GM18858 (cell line): ENCODE data around the gene ABCA7.

Experiments
- ATAC-seq: cut with Tn5 transposase; IDR thresholded peaks from one replicate; pipeline ENCODE4 v1.9.1; 2021; ENCODE audit not compliant: unreplicated experiment

ABCA7 gene

DNA sequence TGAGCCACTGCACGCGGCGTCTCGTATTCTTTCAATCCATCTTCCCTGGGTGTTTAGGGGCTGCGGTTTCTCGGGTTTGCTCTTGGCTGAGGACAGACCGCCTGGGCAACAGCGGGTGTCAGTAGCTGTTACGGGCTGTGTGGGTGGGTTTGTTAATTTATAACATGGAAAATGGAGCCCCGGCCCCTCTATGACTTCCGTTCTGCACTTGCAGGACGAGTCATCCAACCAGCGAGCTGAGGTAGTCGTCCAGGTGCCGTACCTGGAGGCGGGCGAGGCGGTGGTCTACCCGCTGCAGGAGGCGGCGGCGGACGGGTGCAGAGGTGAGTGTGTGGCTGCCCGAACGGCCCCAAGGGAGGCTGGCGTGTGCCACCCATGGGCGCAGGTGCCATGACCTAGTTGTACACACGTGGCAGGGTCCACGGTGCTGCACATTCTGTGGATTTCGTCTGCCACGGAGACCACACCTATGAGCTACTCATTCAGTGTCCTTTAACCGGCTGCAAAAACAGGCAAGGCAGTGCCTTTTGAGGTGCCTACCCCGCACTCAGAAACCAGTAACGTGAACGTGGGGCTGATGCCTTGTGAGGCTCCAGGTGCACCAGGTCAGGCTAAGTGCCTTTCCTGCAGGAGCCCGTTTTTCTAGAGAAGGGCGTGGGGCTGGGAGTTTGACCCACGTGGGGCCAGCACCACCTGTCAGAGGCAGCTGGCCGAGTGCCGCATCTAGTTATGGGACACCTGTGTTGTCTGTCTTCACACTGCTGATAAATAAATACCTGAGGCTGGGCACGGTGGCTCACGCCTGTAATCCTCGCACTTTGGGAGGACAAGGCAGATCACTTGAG lies 44.3 kb downstream of the ABCA7 start:
- no peak for ATAC-seq

DNA sequence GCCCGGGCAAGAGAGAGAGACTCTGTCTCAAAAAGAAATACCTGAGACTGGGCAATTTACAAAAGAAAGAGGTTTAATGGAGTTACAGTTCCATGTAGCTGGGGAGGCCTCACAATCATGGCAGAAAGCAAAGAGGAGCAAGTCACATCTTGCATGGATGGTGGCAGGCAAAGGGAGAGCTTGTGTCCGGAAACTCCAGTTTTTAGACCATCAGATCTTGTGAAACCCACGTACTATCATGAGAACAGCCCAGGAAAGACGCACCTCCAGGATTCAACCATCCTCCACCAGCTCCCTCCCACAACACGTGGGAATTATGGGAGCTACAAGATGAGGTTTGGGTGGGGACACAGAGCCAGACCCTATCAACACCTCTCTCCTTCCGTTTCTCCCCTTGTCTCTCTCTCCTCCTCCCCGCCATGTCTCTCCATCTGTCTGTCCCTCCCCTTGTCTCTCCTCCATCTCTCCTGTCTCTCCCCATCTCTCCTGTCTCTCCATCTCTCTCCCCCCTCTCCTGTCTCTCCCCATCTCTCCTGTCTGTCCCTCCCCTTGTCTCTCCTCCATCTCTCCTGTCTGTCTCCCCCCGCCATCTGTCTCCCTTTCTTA lies 45.2 kb downstream of the ABCA7 start:
- no peak for ATAC-seq

- no peak for ATAC-seq
Observed at GRCh38 chr19:1085676-1086442, 46.0 kb downstream of the ABCA7 start.

DNA sequence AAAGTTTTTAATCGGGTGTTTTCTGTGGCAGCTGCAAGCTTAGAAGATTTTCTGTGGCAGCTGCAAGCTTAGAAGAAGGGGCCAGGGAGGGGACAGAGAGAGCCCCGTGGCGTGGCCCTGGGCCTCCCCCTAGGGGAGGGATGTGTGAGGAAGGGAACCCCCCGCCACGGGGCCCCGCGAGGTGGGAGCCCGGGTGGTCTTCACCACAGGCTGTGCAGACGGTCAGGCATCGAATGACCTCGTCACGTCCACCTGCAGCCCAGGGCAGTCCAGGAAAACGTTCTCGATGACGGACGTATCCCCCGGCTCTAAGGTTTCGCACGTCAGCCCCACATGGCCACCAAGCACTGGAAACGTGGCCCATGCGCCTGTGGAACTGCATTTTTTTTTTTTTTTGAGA lies 46.7 kb downstream of the ABCA7 start:
- ATAC-seq: no peak

GRCh38 chr19:1087813-1088415 lies 48.0 kb downstream of the ABCA7 start:
- no peak for ATAC-seq

DNA sequence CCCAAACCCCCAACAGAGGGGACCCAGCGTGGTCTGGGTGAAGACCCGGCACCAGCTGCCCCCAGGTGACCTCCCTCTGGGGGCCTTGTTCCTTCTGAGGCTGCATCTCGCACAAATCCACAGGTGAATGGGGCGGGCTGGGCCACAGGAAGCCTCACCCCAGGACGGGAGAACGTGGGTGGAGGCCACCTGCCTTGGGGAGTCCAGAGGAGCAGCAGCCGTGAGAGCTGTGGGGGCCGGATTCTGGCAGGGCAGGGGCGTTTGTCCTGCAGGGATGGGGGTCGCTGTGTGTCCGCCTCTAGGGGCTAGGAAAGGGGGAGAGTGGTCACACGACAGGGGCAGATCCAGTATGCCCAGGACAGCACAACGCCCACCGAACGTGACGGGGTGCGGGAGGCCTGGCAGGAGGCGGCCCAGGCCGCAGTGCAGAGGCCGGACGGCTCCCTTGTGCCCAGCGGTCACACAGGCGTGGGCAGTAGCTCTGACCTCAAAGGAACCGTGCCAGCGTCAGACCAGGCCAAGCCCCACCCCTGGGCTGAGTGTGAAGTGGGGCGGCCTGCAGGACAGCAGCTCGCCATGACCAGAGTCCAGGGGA lies 48.6 kb downstream of the ABCA7 start:
- no peak for ATAC-seq

DNA sequence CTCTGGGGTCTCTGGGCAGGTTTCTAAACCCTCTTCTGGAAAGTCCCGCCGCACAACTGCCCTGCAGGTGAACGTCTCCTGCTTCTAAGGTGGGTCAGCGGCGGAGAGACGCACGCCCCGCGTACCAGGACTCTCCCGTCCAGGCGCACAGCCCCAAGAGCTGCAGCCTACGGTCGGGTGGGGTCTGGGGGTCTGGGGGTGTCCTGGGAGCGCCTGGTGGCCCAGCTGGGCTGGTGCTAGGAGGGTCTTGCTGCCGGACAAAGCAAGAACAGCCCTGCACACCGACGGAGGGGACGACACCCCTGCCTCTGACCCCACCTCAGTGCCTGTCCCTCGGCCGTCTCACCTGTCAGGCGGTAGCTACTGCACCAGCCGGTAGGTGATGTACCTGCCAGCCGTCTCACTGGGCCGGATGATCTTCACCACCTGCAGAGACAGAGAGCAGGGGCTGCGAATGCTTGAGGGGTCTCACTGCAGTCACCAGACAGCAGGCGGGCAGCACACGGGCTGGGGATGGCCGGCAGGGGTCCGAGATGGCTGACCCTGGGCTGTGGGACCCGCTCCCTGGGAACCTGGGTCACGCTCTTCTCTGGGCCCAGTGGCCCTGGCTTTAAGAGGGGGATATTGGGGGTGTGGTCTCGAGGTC lies 49.3 kb downstream of the ABCA7 start:
- ATAC-seq: no peak

DNA sequence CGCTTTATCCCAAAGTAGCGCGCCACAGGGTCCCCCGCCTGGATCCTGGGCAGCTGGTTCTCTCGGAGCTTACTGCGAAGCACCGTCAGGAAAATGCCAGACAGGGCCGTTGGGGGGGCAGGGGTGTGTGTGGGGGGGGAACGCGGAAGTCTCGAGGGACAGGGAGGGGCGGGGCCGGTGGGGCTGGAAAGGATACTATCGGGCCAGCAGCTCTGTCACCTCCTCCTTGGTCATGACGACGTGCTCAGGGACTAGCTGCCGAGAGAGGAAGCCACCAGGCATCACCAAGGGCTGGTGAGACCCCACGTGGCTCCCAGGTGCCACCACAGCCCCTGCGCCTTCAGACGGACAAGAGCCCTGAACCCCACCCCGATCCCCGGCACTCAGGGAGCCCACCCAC lies 50.0 kb downstream of the ABCA7 start:
- ATAC-seq: no peak

- no peak for ATAC-seq
Observed at GRCh38 chr19:1090731-1091543, 51.0 kb downstream of the ABCA7 start.

GRCh38 chr19:1091544-1092175 lies 51.8 kb downstream of the ABCA7 start:
- no peak for ATAC-seq

DNA sequence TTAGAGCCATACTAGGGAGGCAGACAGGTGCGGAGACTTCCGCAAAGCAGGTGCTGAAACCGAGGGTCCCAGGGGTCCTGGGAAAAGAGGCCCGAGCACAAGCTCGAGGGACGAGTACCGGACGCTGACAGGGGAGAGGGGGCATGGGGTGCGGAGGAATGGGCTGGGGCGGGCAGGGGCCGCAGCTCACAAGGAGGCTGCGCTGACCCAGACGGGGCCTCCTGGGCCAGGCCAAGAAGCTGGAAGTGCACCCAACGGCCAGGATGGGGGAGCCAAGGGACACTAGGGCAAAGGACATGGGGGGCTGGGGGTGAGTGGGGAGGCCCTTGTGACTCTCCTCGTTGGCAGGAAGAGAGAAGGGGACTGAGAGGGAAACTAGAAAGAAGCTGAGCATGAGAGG lies 53.4 kb downstream of the ABCA7 start:
- no peak for ATAC-seq

DNA sequence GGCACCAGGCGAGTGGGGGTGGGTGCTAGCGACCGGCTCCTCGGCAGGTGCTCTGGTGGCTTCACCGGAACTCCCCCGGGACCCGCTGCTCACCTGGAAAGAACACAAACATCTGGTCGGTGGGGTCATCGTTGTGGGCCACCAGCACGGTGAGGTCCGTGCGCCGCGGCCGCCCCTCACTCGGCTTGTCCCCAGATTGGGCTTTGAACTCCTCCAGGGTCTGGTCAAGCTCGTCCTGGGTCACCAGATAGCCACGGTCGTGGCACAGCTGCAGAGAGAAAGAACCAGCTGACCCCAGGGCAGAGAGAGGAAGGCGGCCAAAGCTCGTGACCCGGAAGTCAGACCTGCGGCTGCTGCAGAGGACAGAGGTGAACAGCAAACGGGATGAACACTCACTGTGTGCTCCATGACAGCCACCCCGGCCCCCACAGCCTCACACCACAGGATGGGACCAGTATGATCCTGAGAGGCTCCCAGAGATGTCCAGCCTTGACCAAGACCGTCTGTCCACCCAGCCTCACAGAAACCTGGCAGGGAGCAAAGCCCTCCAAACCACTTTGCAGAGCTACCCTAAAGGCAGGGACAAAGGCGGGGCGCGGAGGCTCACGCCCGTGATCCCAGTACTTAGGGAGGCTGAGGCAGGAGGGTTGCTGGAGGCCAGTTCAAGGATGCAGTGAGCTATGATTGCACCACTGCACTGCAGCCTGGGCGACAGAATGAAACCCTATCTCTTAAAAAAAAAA lies 54.1 kb downstream of the ABCA7 start:
- no peak for ATAC-seq

DNA sequence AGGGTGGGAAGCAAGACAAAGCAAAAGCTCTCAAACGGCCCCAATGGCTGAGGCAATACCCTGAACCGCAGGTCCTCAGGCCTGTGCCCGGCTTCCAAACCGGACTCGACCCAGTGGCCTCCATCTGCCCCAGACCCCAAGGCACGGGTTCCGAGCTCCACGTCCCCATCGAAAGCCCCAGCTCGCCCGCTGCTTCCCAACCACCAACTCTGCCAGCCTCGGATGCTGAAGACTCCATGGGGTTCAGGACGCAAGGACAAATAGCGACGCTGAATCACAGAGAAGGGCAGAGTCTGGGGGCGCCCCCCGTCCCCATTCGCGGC lies 54.7 kb downstream of the ABCA7 start:
- ATAC-seq: no peak

DNA sequence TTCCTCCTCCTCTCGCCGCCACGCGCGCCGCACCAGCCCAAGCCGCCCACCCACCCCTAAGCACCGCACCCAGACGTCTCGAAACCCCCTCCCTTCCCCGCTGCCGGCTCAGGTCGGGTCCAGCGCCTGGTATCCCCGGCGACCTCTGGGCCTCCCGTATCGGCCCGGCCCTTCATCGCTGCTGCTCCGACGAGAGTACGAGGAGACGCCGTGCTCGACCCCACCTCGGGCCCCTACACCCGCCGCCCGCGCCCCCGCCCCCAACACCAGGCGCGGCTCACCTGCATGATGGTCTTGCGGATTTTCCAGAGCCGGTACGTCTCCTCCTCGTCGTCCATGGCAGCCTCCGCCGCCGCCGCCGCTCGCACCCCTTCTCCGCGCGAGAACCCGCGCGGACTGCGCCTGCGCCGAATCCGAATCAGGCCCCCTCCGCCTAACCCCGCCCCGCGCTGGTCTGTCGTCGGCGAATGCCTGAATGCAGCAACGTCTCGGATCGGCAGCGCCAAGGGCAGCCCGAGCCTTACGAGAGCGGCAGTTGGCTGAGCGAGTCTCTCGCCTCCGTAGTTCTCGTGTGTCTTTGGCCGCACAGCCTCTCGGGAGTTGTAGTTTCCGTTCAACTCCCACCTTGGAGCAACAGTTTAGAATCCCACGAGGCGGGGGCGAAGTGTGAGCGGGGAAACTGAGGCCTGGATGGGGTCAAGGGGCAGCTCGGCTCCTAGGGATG lies 55.2 kb downstream of the ABCA7 start, which contains the start of gene POLR2E:
Gene POLR2E (minus strand): TSS at position 398 of the 724 bp plus-strand sequence. CDS start 60 bp downstream, at position 338.
- peak; percentile 73 for ATAC-seq

GRCh38 chr19:1097810-1098176 lies 57.9 kb downstream of the ABCA7 start:
- ATAC-seq: no peak

- ATAC-seq: no peak
Observed at GRCh38 chr19:1098177-1099051, 58.5 kb downstream of the ABCA7 start.

- ATAC-seq: no peak
Observed at GRCh38 chr19:1101337-1101698, 61.4 kb downstream of the ABCA7 start.
